A549 (cell line): ENCODE results near the gene CCDC40. TPM values are rescaled to one million over a fixed set of nuclear protein-coding genes. Genes with fewer than 3 reads are reported as not detected.
A peak's percentile ranks its signal among the peaks of the same experiment; 100 is the strongest.

Experiments
- ATAC-seq, 2 experiments: fragments of 200-7000 bp in 1 of 2; fragments of >200 bp in 1 of 2; cut with Nextera tagmentation in 1 of 2; cut with Tn5 transposase in 1 of 2; 3 replicates each; pipeline versions ENCODE4 v1.8.0 to v1.9.1; 2018 to 2020; ENCODE audit warnings: mild to moderate bottlenecking in 1 of 2, moderate library complexity in 1 of 2
- CTCF ChIA-PET: fragments of 300-600 bp; sonication (Branson Sonifier 250); formaldehyde crosslinking; extraction: SDS; loops from one replicate; lab custom pipeline; 2021; ENCODE audit warnings: antibody characterized with exemption, inconsistent platforms; lab: Yijun Ruan, JAX
- POLR2A ChIA-PET: fragments of 350-600 bp; formaldehyde crosslinking; extraction: SDS; loops from one replicate; lab custom pipeline; 2021; ENCODE audit warnings: antibody characterized with exemption, inconsistent platforms; lab: Yijun Ruan, JAX
- DNase-seq, 2 experiments: peaks; one replicate each; pipeline versions ENCODE4 v3.0.0 to v3.0.0-alpha.2; 2011 to 2016; ENCODE audit warnings: low read depth in 1 of 2, low spot score in 1 of 2
- FAIRE-seq: peaks from 2 replicates; lab custom pipeline; 2011; peaks lifted over from hg19 to GRCh38; lab: Jason Lieb, UNC
- H3K27ac ChIP-seq, 2 experiments: fragments of >200 bp; sonication (Bioruptor Twin); formaldehyde crosslinking; 3 replicates each; pipeline ENCODE4 v1.5.1; 2016 to 2017
- H3K4me1 ChIP-seq: fragments of >200 bp; sonication (Bioruptor Twin); formaldehyde crosslinking; 3 replicates; pipeline ENCODE4 v1.6.1; 2016
- H3K4me2 ChIP-seq: fragments of >200 bp; sonication (Bioruptor Twin); formaldehyde crosslinking; 3 replicates; pipeline ENCODE4 v1.6.1; 2016
- H3K4me3 ChIP-seq: fragments of >200 bp; sonication (Bioruptor Twin); formaldehyde crosslinking; 3 replicates; pipeline ENCODE4 v1.5.1; 2016
- H3K9me3 ChIP-seq: fragments of >200 bp; sonication (Bioruptor Twin); formaldehyde crosslinking; 3 replicates; pipeline ENCODE4 v1.6.1; 2016
- ATOH8 ChIP-seq: fragments of 250-450 bp; sonication (Bioruptor Pico); IDR thresholded peaks from 2 replicates; pipeline ENCODE4 v1.5.0; 2020; ENCODE audit warnings: low read depth, mild to moderate bottlenecking, moderate library complexity
- CHD4 ChIP-seq: fragments of 200-600 bp; sonication (generic); IDR thresholded peaks from 2 replicates; pipeline ENCODE4 v1.6.1; 2016; ENCODE audit warnings: antibody characterized with exemption, mild to moderate bottlenecking, borderline replicate concordance
- ESRRA ChIP-seq: fragments of 150-350 bp; IDR thresholded peaks from 2 replicates; pipeline ENCODE4 v1.6.1; 2014; ENCODE audit warnings: mild to moderate bottlenecking, low read length, borderline replicate concordance
- FOSB ChIP-seq: fragments of 250-450 bp; sonication (Bioruptor Pico); IDR thresholded peaks from 2 replicates; pipeline ENCODE4 v1.5.0; 2020; ENCODE audit warnings: mild to moderate bottlenecking, moderate library complexity
- FOXS1 ChIP-seq: fragments of 250-450 bp; sonication (Bioruptor Pico); IDR thresholded peaks from 2 replicates; pipeline ENCODE4 v1.5.0; 2020; ENCODE audit warnings: mild to moderate bottlenecking, moderate library complexity
- HES2 ChIP-seq: fragments of >200 bp; sonication (Bioruptor Twin); formaldehyde crosslinking; IDR thresholded peaks from 2 replicates; pipeline ENCODE4 v1.6.1; 2016
- HMGXB4 ChIP-seq: fragments of 250-450 bp; sonication (Bioruptor Pico); IDR thresholded peaks from 2 replicates; pipeline ENCODE4 v1.5.0; 2021; ENCODE audit warnings: mild to moderate bottlenecking, moderate library complexity, borderline replicate concordance
- HOXB13 ChIP-seq: fragments of 250-450 bp; sonication (Bioruptor Pico); IDR thresholded peaks from 2 replicates; pipeline ENCODE4 v1.5.0; 2020; ENCODE audit warnings: low read depth, mild to moderate bottlenecking, moderate library complexity
- JUN ChIP-seq, 2 experiments: fragments of >200 bp; sonication (Bioruptor Twin); formaldehyde crosslinking; IDR thresholded peaks; 2 replicates in 1 of 2; 3 replicates in 1 of 2; pipeline ENCODE4 v1.6.1; 2016 to 2017
- KDM5A ChIP-seq: fragments of 200-600 bp; sonication (generic); IDR thresholded peaks from 2 replicates; pipeline ENCODE4 v1.6.1; 2016; ENCODE audit warnings: antibody characterized with exemption, mild to moderate bottlenecking
- MAFK ChIP-seq: fragments of 450-650 bp; IDR thresholded peaks from 2 replicates; pipeline ENCODE4 v1.6.1; 2014; ENCODE audit not compliant: partially characterized antibody
- MAX ChIP-seq: IDR thresholded peaks from 2 replicates; pipeline ENCODE4 v1.6.1; 2012
- NPAS2 ChIP-seq: fragments of 250-450 bp; sonication (Bioruptor Pico); IDR thresholded peaks from 2 replicates; pipeline ENCODE4 v1.8.0; 2022; ENCODE audit warnings: mild to moderate bottlenecking, moderate library complexity, borderline replicate concordance
- PBX3 ChIP-seq: IDR thresholded peaks from 2 replicates; pipeline ENCODE4 v1.6.1; 2012
- RCOR1 ChIP-seq: fragments of 150-350 bp; IDR thresholded peaks from 2 replicates; pipeline ENCODE4 v1.6.1; 2014; ENCODE audit warnings: antibody characterized with exemption, low read length, low read depth
- TFCP2L1 ChIP-seq: fragments of 250-450 bp; sonication (Bioruptor Pico); IDR thresholded peaks from 2 replicates; pipeline ENCODE4 v1.5.0; 2021; ENCODE audit warnings: mild to moderate bottlenecking
- TP53 ChIP-seq: fragments of 250-450 bp; sonication (Bioruptor Pico); IDR thresholded peaks from 2 replicates; pipeline ENCODE4 v1.5.0; 2021; ENCODE audit warnings: mild to moderate bottlenecking, moderate library complexity
- ZC3H11A ChIP-seq: fragments of 450-650 bp; IDR thresholded peaks from 2 replicates; pipeline ENCODE4 v1.6.1; 2014; ENCODE audit warnings: antibody characterized with exemption, mild to moderate bottlenecking
- ZFP36 ChIP-seq: fragments of 450-650 bp; IDR thresholded peaks from 2 replicates; pipeline ENCODE4 v1.6.1; 2014; ENCODE audit warnings: borderline replicate concordance; ENCODE audit not compliant: partially characterized antibody
- ZNF302 ChIP-seq: fragments of 250-450 bp; sonication (Bioruptor Pico); IDR thresholded peaks from 2 replicates; pipeline ENCODE4 v1.9.0; 2021; ENCODE audit warnings: inconsistent platforms, mild to moderate bottlenecking, moderate library complexity
- WGBS: methylation state at CpG from one replicate; pipeline ENCODE4 v1.1.6; 2017; ENCODE audit errors: missing lambda C conversion rate; 5-methylcytosine and 5-hydroxymethylcytosine counted together
- polyA plus RNA-seq, 4 experiments: library from polyadenylated mRNA; depleted of rRNA in 3 of 4; stranded (reverse); fragments of >200 nt; fragmentation: RNase III in 1 of 4; extraction: RNeasy Plus Mini Kit Qiagen cat#74134 plus additional on column Dnase treatment in 1 of 4; gene quantifications; 2 replicates in 3 of 4; 3 replicates in 1 of 4; pipeline ENCODE4 v1.2.3, GENCODE V29; 2011 to 2017

The CCDC40 gene
- polyA plus RNA-seq, 2 of the 4 experiments (the other 2 are of a cell fraction), result 5.9 to 11.3 TPM

- ChIA-PET CTCF (interaction anchor here (0.8 to 8.0 kb wide), 2 partner anchors 9 to 12 kb away, joined by 4 to 63 read pairs; no protein-coding TSS in a partner anchor), POLR2A (no interaction called here)
- 78% methylated on average over 33 of the region's 37 CpGs for WGBS
- TF ChIP-seq MAFK, result no peak
- no peak overlapping the region for H3K4me3 ChIP-seq
- no peak overlapping the region for H3K4me2 ChIP-seq
- FAIRE-seq, result no peak
- no peaks in the 10 kb centered on the region for H3K9me3 ChIP-seq
- no peaks in the 10 kb centered on the region for H3K4me1 ChIP-seq
- no peak for DNase-seq
- peak in 1 of 2 experiments; percentile 19; a peak in 3 of 6 replicates for ATAC-seq
- H3K27ac ChIP-seq, result no peak overlapping the region
Measured at GRCh38 chr17:80095038-80095843, 58.8 kb downstream of the CCDC40 start.

- DNase-seq, result no peak
- peaks cover 5% of the 10 kb centered on the region; the same call in 2 of the 3 replicates for H3K4me1 ChIP-seq
- H3K27ac ChIP-seq, result no peak overlapping the region
- ATAC-seq, result peak in 1 of 2 experiments; percentile 18; a peak in 3 of 6 replicates
- 77% methylated on average over 15 of the region's 16 CpGs for WGBS
- H3K9me3 ChIP-seq, result no peaks in the 10 kb centered on the region
- H3K4me2 ChIP-seq, result no peak overlapping the region
- no peak overlapping the region for H3K4me3 ChIP-seq
- TF ChIP-seq HMGXB4 (CRISPR knock-in tag) (no peak), HOXB13 (CRISPR knock-in tag) (no peak), NPAS2 (no peak), FOXS1 (CRISPR knock-in tag) (no peak), TP53 (no peak), FOSB (no peak), RCOR1 (no peak), PBX3 (no peak), JUN (IDR thresholded peaks at IDR 0.05) (no peak), ZFP36 (no peak), ZC3H11A (no peak), KDM5A (no peak), ATOH8 (no peak), CHD4 (no peak), TFCP2L1 (CRISPR knock-in tag) (no peak), ESRRA (no peak), HES2 (no peak), MAX (no peak), ZNF302 (CRISPR knock-in tag) (no peak)
- POLR2A ChIA-PET, result no interaction called here
- CTCF ChIA-PET, result interaction anchor here (0.8 to 8.0 kb wide), 2 partner anchors 10 to 13 kb away, joined by 4 to 63 read pairs; no protein-coding TSS in a partner anchor
- FAIRE-seq, result no peak
Measured at GRCh38 chr17:80095844-80096475, 59.5 kb downstream of the CCDC40 start.
